ENCODE results near the gene KDM4B. TPM values are rescaled to one million over a fixed set of nuclear protein-coding genes. Genes with fewer than 3 reads are reported as not detected.
A peak's percentile ranks its signal among the peaks of the same experiment; 100 is the strongest.

Gene KDM4B
- total and polyA plus RNA-seq, 9 of the 15 experiments (the other 6 are each of a cell fraction or from before 2014, with no cell fraction given), result 0.21 to 29.9 (median 7.3) TPM

GRCh38 chr19:5138606-5139582 lies 170.0 kb downstream of the KDM4B start (continued):
- TF ChIP-seq ATF3 (IDR thresholded peaks at IDR 0.05) (0 out of 2 replicates have a peak, but pooled peaks have one; percentile 16), ATF3 (CRISPR knock-in tag; conservative IDR thresholded peaks at IDR 0.05) (no peak), MAX (CRISPR knock-in tag; IDR thresholded peaks at IDR 0.05) (peak; percentile 61), GABPA (tag; conservative IDR thresholded peaks at IDR 0.05; ENCODE audit: low read depth) (peak; percentile 87), ZNF121 (CRISPR knock-in tag; conservative IDR thresholded peaks at IDR 0.05) (peak; percentile 99), ZNF507 (tag; conservative IDR thresholded peaks at IDR 0.05) (no peak), SAP30 (IDR thresholded peaks at IDR 0.05; ENCODE audit: borderline replicate concordance, insufficient read depth, low read depth, low read length, poor library complexity, severe bottlenecking) (no peak), ZNF311 (CRISPR knock-in tag; IDR thresholded peaks at IDR 0.05) (0 out of 2 replicates have a peak, but pooled peaks have one; percentile 37), ZBTB40 (IDR thresholded peaks at IDR 0.05) (peak; percentile 63; the same call in 1 of the 2 replicates), ZBTB40 (CRISPR knock-in tag; IDR thresholded peaks at IDR 0.05) (no peak), ATF1 (CRISPR knock-in tag; IDR thresholded peaks at IDR 0.05) (no peak), ATF1 (tag; IDR thresholded peaks at IDR 0.05) (peak; percentile 9; the same call in 1 of the 2 replicates), CBFB (CRISPR knock-in tag; IDR thresholded peaks at IDR 0.05) (no peak), ZNF511 (CRISPR knock-in tag; IDR thresholded peaks at IDR 0.05) (0 out of 2 replicates have a peak, but pooled peaks have one; percentile 29)
